Hematopoietic multipotent progenitor cell treated with erythropoietin and hydrocortisone succinate and interleukin-3 and kit ligand, for 4 days (in vitro differentiated cells): ENCODE data around the gene IFT22.
A peak's percentile ranks its signal among the peaks of the same experiment; 100 is the strongest.
"Not testable (repeated sequence)": the region's sequence is repeated elsewhere in the genome, so short reads cannot be mapped to it uniquely, and the experiment has no call there.

ENCODE experiments used
- DNase-seq: peaks from one replicate; pipeline ENCODE4 v3.0.0-alpha.2; 2015

IFT22 gene

GRCh38 chr7:101308245-101309085 is 13.1 kb downstream of the IFT22 start:
- peak; percentile 78 for DNase-seq

- no peak for DNase-seq
These were observed 15.3 kb downstream of the IFT22 start for GRCh38 chr7:101306307-101306706.

- no peak for DNase-seq
These were observed 18.4 kb downstream of the IFT22 start for GRCh38 chr7:101303102-101303701.

- no peak for DNase-seq
These were observed 18.9 kb downstream of the IFT22 start for GRCh38 chr7:101302641-101303101.

GRCh38 chr7:101300465-101301376 is 20.9 kb downstream of the IFT22 start:
- no peak for DNase-seq

GRCh38 chr7:101299511-101300464 is 21.8 kb downstream of the IFT22 start:
- no peak for DNase-seq

- no peak for DNase-seq
These were observed 26.8 kb downstream of the IFT22 start for GRCh38 chr7:101294832-101295121.

GRCh38 chr7:101294039-101294831 is 27.4 kb downstream of the IFT22 start:
- no peak for DNase-seq

GRCh38 chr7:101293069-101294021 is 28.3 kb downstream of the IFT22 start:
- DNase-seq = not testable (repeated sequence)

GRCh38 chr7:101292566-101292965 is 29.0 kb downstream of the IFT22 start:
- DNase-seq = not testable (repeated sequence)

GRCh38 chr7:101290186-101291037 is 31.2 kb downstream of the IFT22 start:
- peak; percentile 44 for DNase-seq

GRCh38 chr7:101289687-101290086 is 31.9 kb downstream of the IFT22 start:
- not testable (repeated sequence) for DNase-seq

GRCh38 chr7:101288439-101288838 is 33.2 kb downstream of the IFT22 start:
- DNase-seq = no peak

GRCh38 chr7:101287032-101287431 is 34.6 kb downstream of the IFT22 start:
- DNase-seq = no peak

GRCh38 chr7:101285880-101286279 is 35.7 kb downstream of the IFT22 start:
- DNase-seq = not testable (repeated sequence)

GRCh38 chr7:101285171-101285570 is 36.4 kb downstream of the IFT22 start:
- DNase-seq = no peak

- not testable (repeated sequence) for DNase-seq
These were observed 40.7 kb downstream of the IFT22 start for GRCh38 chr7:101280912-101281311.

- no peak for DNase-seq
These were observed 42.9 kb downstream of the IFT22 start for GRCh38 chr7:101278461-101279292.
